AG04449 (cell line): ENCODE measurements around the gene SYT5.

Experiments used
- CTCF ChIA-PET: fragments of 350-600 bp; formaldehyde crosslinking; extraction: SDS; loops from one replicate; lab custom pipeline; 2021; ENCODE audit warnings: antibody characterized with exemption; lab: Yijun Ruan, JAX
- POLR2A ChIA-PET: fragments of 400-600, 350-600 bp; formaldehyde crosslinking; extraction: SDS; loops from one replicate; lab custom pipeline; 2020; ENCODE audit warnings: antibody characterized with exemption, inconsistent platforms; lab: Yijun Ruan, JAX
- DNase-seq: peaks from one replicate; pipeline ENCODE4 v3.0.0-alpha.2; 2010; ENCODE audit warnings: low read depth, low spot score
- H3K4me3 ChIP-seq: 2 replicates; pipeline ENCODE4 v1.5.1; 2011; ENCODE audit warnings: low read depth, mild to moderate bottlenecking, control low read depth, low read length
- CTCF ChIP-seq: IDR thresholded peaks from one replicate; pipeline ENCODE4 v1.5.1; 2011; ENCODE audit warnings: mild to moderate bottlenecking, moderate library complexity, low read length, control low read depth, inconsistent platforms; ENCODE audit not compliant: insufficient read depth; ENCODE audit errors: missing control alignments

The SYT5 gene

GRCh38 chr19:55169136-55169535 lies 11.0 kb downstream of the SYT5 start:
- H3K4me3 ChIP-seq, result no peak overlapping the region
- no peak for TF ChIP-seq CTCF
- ChIA-PET CTCF (interaction anchor here (2.2 to 3.2 kb wide), 2 partner anchors 9 to 29 kb away, joined by 7 to 20 read pairs; no protein-coding TSS in a partner anchor), POLR2A (no interaction called here)
- no peak for DNase-seq

DNA sequence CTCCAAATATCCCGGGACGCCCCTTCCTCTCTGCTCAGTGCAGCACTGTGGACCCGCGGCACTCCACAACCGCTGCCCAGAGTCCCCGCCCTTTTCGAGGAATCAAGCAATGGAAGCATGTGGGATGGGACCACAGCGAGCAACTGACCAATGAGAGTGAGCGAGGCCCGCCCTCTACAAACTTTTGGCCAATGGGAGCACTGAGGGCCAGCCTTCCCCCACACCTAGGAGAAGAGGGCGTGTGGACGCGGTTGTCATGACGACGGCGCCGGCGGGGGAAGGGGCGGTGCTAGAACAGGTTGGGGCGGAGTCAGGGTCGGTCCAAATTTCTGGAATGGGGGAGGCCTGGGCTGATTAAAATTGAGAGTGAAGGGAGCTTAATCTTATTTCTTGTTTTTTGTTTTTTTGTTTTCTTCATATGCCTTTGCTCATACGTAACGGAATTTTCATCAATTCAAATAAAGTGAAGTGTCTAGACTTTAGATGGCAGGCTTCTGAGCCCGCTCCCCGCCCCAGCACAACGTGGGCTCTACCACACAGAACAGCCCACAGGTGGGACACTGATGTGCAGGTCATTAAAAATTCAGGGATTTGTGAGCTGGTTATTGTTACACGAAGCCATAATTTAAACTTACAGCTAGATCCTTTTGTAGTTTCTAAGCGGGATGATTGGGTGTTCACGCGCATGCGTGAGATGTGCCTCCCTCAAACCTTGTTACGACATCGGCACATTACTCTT lies 13.4 kb downstream of the SYT5 start, which contains the start of gene DNAAF3:
Gene DNAAF3 (minus strand): TSS at position 84 of the 739 bp plus-strand sequence. CDS start 200 bp downstream, outside the sequence.
- ChIA-PET CTCF (interaction anchor here (0.8 to 2.3 kb wide), 12 partner anchors 9 to 337 kb away, joined by 3 to 11 read pairs (median 3); partner anchors contain the start of genes BRSK1 and TNNI3), POLR2A (interaction anchor here (0.5 to 1.5 kb wide), 2 partner anchors 220 to 241 kb away, joined by 3 to 4 read pairs; partner anchors contain the start of gene UBE2S)
- no peak for TF ChIP-seq CTCF
- peak; percentile 81 for DNase-seq
- H3K4me3 ChIP-seq, result peak within 1 kb of the TSS; percentile 65

DNA sequence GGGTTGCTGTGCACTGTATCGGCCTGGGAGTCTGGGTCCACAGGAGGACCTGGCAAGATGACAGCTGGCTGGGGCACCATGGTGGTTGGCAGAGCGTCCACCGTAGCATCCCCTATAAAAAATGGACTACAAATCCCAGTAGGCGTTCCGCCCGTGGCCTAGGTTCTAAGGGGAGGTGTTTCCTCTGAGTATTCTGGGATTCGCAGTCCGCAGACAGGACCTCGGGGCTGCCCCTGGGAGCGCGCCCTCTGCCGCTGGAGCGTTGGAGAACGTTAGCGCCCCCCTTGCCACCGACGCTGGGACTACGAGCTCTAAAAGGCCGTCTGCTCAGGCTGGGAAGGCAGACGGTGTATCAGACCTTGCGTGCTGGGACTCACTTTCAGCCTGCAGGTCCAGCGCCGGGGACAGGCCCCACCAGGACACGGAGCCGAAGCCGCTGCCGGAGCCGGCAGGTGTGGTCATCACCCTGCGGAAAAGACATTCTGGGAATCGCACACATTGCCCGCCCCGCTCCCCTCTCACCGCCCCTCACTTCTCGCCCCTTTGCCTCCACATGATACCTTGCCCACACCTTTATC lies 14.0 kb downstream of the SYT5 start:
- CTCF ChIA-PET, result interaction anchor here (0.7 to 2.3 kb wide), 14 partner anchors 8 to 338 kb away, joined by 3 to 11 read pairs (median 3); partner anchors contain the start of genes BRSK1 and TNNI3
- POLR2A ChIA-PET, result interaction anchor here (1.5 kb wide), 1 partner anchor 221 kb away, joined by 4 read pairs; no protein-coding TSS in a partner anchor
- H3K4me3 ChIP-seq, result peak overlapping the region; percentile 65
- no peak for DNase-seq
- peak; percentile 80 for TF ChIP-seq CTCF

DNA sequence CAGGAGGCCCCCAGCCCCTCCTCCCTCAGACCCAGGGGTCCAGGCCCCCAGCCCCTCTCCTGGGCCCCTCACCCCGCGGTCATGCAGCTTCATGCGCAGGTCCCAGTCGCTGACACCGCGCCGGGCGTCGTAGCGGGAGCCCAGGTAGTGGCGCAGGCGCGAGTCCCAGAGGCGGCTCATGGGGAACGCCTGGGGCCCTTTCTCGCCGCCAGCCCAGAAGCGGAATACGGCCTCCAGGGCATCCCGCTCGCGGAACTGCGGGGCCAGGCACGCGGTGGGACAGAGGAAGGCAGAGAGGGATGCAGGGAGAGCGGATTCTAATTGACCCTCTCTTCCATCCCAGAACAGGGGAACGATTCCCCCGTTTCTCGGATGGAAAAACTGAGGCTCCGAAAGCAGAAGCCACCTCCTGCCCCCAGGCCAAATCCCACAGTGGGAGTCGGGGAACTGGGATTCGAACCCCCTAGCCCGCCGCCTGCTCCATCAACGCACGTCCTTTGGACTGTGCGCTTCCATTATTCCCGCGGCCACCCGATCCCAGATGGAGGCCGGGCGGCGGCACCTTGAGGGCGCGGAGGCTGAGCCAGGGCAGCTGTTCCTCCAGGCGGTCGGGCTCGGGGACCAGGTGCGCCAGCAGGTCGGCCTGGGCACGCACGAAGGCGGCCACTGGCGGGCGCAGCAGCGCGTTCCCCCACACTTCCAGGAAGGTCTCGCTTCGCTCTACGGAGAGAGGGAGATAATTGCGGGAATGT lies 18.3 kb downstream of the SYT5 start:
- ChIA-PET CTCF (interaction anchor here (2.0 to 2.8 kb wide), 2 partner anchors 21 to 32 kb away, joined by 5 to 29 read pairs; no protein-coding TSS in a partner anchor), POLR2A (no interaction called here)
- TF ChIP-seq CTCF, result no peak
- no peak overlapping the region for H3K4me3 ChIP-seq
- DNase-seq, result no peak

DNA sequence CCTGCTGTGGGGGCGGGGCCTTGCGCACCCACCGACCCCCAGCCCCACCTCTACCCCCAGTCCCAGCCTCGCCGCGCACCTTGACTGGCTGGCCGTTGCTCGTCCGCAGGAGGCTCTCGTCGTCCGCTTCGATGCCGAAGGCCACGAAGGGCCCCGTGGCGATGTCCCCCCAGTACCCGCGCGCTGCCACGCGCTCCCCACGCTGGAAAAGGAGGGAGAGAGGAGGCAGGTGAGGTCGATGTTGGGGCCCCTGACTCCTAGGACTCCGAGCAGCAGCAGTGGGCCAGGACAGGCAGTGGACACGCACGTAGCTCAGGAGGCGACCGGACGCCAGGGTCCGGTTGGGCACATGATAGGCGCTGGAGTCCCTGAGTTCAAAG lies 19.1 kb downstream of the SYT5 start:
- no peak for TF ChIP-seq CTCF
- no peak overlapping the region for H3K4me3 ChIP-seq
- DNase-seq, result no peak
- ChIA-PET POLR2A (interaction anchor here (1.2 kb wide), 1 partner anchor 55 kb away, joined by 3 read pairs; no protein-coding TSS in a partner anchor), CTCF (interaction anchor here (0.7 to 3.8 kb wide), 21 partner anchors 9 to 682 kb away, joined by 3 to 32 read pairs (median 5); partner anchors contain the start of gene TNNT1)
